Uterus (tissue), 4 donors: Measurements from ENCODE around the gene LUC7L3. TPM values are rescaled to one million over a fixed set of nuclear protein-coding genes. Genes with fewer than 3 reads are reported as not detected.

Experiments used
- DNase-seq, 2 donors: peaks; one replicate each; pipeline ENCODE4 v3.0.0-alpha.2; 2019 to 2020
- H3K27ac ChIP-seq, 2 donors: fragments of 200-600 bp; sonication (generic); 1 replicate in 1 of 2; 2 replicates in 1 of 2; pipeline ENCODE4 v1.5.1; 2016 to 2018
- H3K27me3 ChIP-seq, 2 donors: fragments of 200-600 bp; sonication (generic); one replicate each; pipeline ENCODE4 v1.5.1; 2018 to 2019; ENCODE audit warnings: control low read depth in 1 of 2
- H3K36me3 ChIP-seq, 2 donors: fragments of 200-600 bp; sonication (generic); one replicate each; pipeline ENCODE4 v1.5.1; 2019; ENCODE audit warnings: control low read depth in 1 of 2
- H3K4me1 ChIP-seq, 2 donors: fragments of 200-600 bp; sonication (generic); one replicate each; pipeline ENCODE4 v1.5.1; 2018 to 2019; ENCODE audit warnings: control low read depth in 1 of 2
- H3K4me3 ChIP-seq, 2 donors: fragments of 200-600 bp; sonication (generic); 1 replicate in 1 of 2; 2 replicates in 1 of 2; pipeline ENCODE4 v1.5.1; 2018 to 2019; ENCODE audit warnings: mild to moderate bottlenecking in 1 of 2
- H3K9me3 ChIP-seq, 2 donors: fragments of 200-600 bp; sonication (generic); one replicate each; pipeline ENCODE4 v1.5.1; 2019; ENCODE audit warnings: control low read depth in 1 of 2
- CTCF ChIP-seq, 4 experiments: fragments of 200-600 bp in 2 of 4; fragments of 450-650 bp in 2 of 4; sonication (generic) in 2 of 4; IDR thresholded peaks; one replicate each; pipeline ENCODE4 v1.5.1; 2016 to 2019; ENCODE audit warnings: antibody characterized with exemption in 4 of 4, mild to moderate bottlenecking in 2 of 4, moderate library complexity in 1 of 4
- POLR2A ChIP-seq, 2 donors: fragments of 450-650 bp; IDR thresholded peaks; one replicate each; pipeline ENCODE4 v1.6.1; 2016; ENCODE audit warnings: antibody characterized with exemption in 2 of 2, mild to moderate bottlenecking in 1 of 2, moderate library complexity in 1 of 2
- intact Hi-C: fragments of 100-400 bp; cut with DNase I; formaldehyde crosslinking; loops from one replicate; pipeline ENCODE4 v1.15.1; 2023; ENCODE audit warnings: low total_unique reads
- total RNA-seq, 4 donors: library from RNA; depleted of rRNA in 3 of 4; stranded (reverse); fragments of >200 nt in 3 of 4; gene quantifications; one replicate each; pipeline versions ENCODE4 v1.1.0 to v1.2.4, GENCODE V29; 2014 to 2023
- donor health status: DM: yes; HTN: yes; CAD: no.

Gene LUC7L3
- total RNA-seq, 4 donors from 2014 or later = 98.1 to 221 (median 163) TPM

GRCh38 chr17:50770346-50770745 is 50.9 kb downstream of the LUC7L3 start:
- H3K27me3 ChIP-seq = no peaks in the 10 kb centered on the region
- no peaks in the 10 kb centered on the region for H3K36me3 ChIP-seq
- intact Hi-C loops = no loop called here
- no peak for DNase-seq
- no peaks in the 10 kb centered on the region for H3K4me1 ChIP-seq
- no peak overlapping the region for H3K4me3 ChIP-seq
- no peak overlapping the region for H3K27ac ChIP-seq
- H3K9me3 ChIP-seq = no peaks in the 10 kb centered on the region
- TF ChIP-seq POLR2A (IDR thresholded peaks at IDR 0.05) (no peak), CTCF (IDR thresholded peaks at IDR 0.05) (no peak)

- Histone ChIP-seq H3K27ac (no peak overlapping the region), H3K27me3 (no peaks in the 10 kb centered on the region), H3K4me1 (no peaks in the 10 kb centered on the region), H3K36me3 (no peaks in the 10 kb centered on the region), H3K4me3 (no peak overlapping the region), H3K9me3 (no peaks in the 10 kb centered on the region)
- no peak for DNase-seq
- intact Hi-C loops = no loop called here
- no peak for TF ChIP-seq POLR2A (IDR thresholded peaks at IDR 0.05)
- TF ChIP-seq CTCF (IDR thresholded peaks at IDR 0.05) = no peak
These were observed 52.8 kb downstream of the LUC7L3 start for GRCh38 chr17:50771991-50772785.

DNA sequence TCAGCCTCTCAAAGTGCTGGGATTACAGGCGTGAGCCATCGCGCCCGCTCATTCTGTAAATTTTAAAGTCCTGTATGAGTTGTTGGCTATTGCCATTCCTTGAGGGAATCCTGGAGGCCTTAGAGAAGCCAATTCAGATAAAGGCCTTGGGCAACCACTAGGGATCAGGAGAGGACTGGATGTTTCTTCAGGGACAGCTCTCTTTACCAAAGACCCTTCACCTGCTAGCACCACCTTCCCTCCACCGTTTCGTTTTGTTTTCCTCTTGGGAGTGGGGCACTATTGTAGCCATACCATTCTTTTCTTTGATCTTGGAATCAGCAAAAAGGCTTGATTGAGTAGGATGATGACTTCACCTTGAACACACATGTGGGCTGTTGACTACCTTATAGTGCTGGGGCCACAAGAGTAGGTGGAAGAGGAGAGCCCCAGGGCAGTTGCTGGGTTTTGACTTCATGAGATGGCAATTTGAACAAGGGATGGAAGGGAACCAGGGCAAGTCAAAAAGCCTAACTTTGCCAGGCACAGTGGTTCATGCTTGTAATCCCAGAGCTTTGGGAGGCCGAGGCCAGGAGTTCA is 54.9 kb downstream of the LUC7L3 start:
- H3K27ac ChIP-seq = no peak overlapping the region
- H3K36me3 ChIP-seq = no peaks in the 10 kb centered on the region
- intact Hi-C loops = no loop called here
- H3K9me3 ChIP-seq = no peaks in the 10 kb centered on the region
- DNase-seq = no peak
- H3K4me3 ChIP-seq = no peak overlapping the region
- no peaks in the 10 kb centered on the region for H3K4me1 ChIP-seq
- H3K27me3 ChIP-seq = no peaks in the 10 kb centered on the region
- TF ChIP-seq CTCF (IDR thresholded peaks at IDR 0.05) = no peak
- no peak for TF ChIP-seq POLR2A (IDR thresholded peaks at IDR 0.05)

GRCh38 chr17:50775926-50776325 is 56.5 kb downstream of the LUC7L3 start:
- intact Hi-C loops = no loop called here
- no peak for DNase-seq
- no peaks in the 10 kb centered on the region for H3K4me1 ChIP-seq
- no peak for TF ChIP-seq POLR2A (IDR thresholded peaks at IDR 0.05)
- H3K27me3 ChIP-seq = no peaks in the 10 kb centered on the region
- H3K36me3 ChIP-seq = no peaks in the 10 kb centered on the region
- no peak overlapping the region for H3K27ac ChIP-seq
- no peak overlapping the region for H3K4me3 ChIP-seq
- H3K9me3 ChIP-seq = no peaks in the 10 kb centered on the region

DNA sequence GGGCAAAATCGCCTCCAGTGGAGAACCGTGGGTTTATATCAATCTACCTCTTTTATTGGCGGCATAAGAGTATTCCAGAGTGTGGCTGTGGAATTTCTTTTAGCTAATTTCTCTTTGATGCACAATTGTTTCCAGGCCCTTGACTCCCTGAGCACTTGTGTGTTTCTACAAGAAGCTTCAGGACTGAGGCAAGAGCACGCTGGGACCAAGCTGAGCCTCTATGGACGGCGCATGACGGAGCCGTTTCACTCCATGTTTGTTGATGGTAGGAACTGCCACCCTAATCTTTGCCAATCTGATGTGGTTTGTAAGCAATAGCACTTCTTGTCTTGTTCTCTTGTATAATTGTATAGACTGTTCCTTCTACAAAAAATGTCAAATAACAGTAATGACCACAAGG is 59.1 kb downstream of the LUC7L3 start:
- Histone ChIP-seq H3K4me3 (no peak overlapping the region), H3K4me1 (no peaks in the 10 kb centered on the region), H3K27ac (no peak overlapping the region), H3K9me3 (no peaks in the 10 kb centered on the region), H3K27me3 (no peaks in the 10 kb centered on the region), H3K36me3 (no peaks in the 10 kb centered on the region)
- TF ChIP-seq POLR2A (IDR thresholded peaks at IDR 0.05) = no peak
- TF ChIP-seq CTCF (IDR thresholded peaks at IDR 0.05) = no peak
- intact Hi-C loops = no loop called here
- DNase-seq = no peak
